H1 (cell line): ENCODE results near the gene BCAS1.

Source experiments
- BACH1 ChIP-seq: IDR thresholded peaks from 2 replicates; pipeline ENCODE4 v1.6.1; 2012; ENCODE audit warnings: low read length, improper control_type of control experiment
- CBX8 ChIP-seq: fragments of 300-800, 300-1000 bp; sonication (generic); IDR thresholded peaks from 2 replicates; pipeline ENCODE4 v1.7.1; 2016; ENCODE audit warnings: low read depth, low read length, borderline replicate concordance
- CHD1 ChIP-seq: IDR thresholded peaks from 2 replicates; pipeline ENCODE4 v1.6.1; 2012; ENCODE audit warnings: low read depth, low read length, improper control_type of control experiment
- CHD2 ChIP-seq: IDR thresholded peaks from 2 replicates; pipeline ENCODE4 v1.6.1; 2012; ENCODE audit warnings: low read length, improper control_type of control experiment
- EZH2 ChIP-seq: fragments of 200-600 bp; sonication (generic); IDR thresholded peaks from 2 replicates; pipeline ENCODE4 v1.7.1; 2012; ENCODE audit warnings: low read depth, mild to moderate bottlenecking, moderate library complexity, low read length, inconsistent platforms; ENCODE audit not compliant: severe bottlenecking
- GABPA ChIP-seq: IDR thresholded peaks from 2 replicates; pipeline ENCODE4 v1.6.1; 2011; ENCODE audit warnings: mild to moderate bottlenecking, low read length, moderate library complexity, borderline replicate concordance; ENCODE audit not compliant: insufficient read depth
- HDAC6 ChIP-seq: IDR thresholded peaks from one replicate; pipeline ENCODE4 v1.7.1; 2012; ENCODE audit warnings: low read depth, mild to moderate bottlenecking, inconsistent platforms, low read length, moderate library complexity
- JUN ChIP-seq: IDR thresholded peaks from 2 replicates; pipeline ENCODE4 v1.6.1; 2011; ENCODE audit warnings: low read depth, mild to moderate bottlenecking, improper control_type of control experiment, low read length
- MAFK ChIP-seq: IDR thresholded peaks from 2 replicates; pipeline ENCODE4 v1.6.1; 2012; ENCODE audit warnings: low read depth, mild to moderate bottlenecking, improper control_type of control experiment, low read length
- POLR2A ChIP-seq, 2 experiments: IDR thresholded peaks; 1 replicate in 1 of 2; 2 replicates in 1 of 2; pipeline ENCODE4 v1.6.1; 2011; ENCODE audit warnings: low read depth in 2 of 2, low read length in 2 of 2, mild to moderate bottlenecking in 2 of 2; ENCODE audit errors: control extremely low read depth in 1 of 2
- POLR2AphosphoS5 ChIP-seq: IDR thresholded peaks from 2 replicates; pipeline ENCODE4 v1.6.1; 2011; ENCODE audit warnings: low read depth, low read length
- SP1 ChIP-seq: IDR thresholded peaks from 2 replicates; pipeline ENCODE4 v1.6.1; 2011; ENCODE audit warnings: low read depth, low read length
- TF ChIP-seq, protein P1 (sequence below), 3 experiments: IDR thresholded peaks; 1 replicate in 2 of 3; 2 replicates in 1 of 3; pipeline versions ENCODE4 v1.5.1 to v1.6.1; 2011; ENCODE audit warnings: low read length in 3 of 3, mild to moderate bottlenecking in 3 of 3, inconsistent platforms in 2 of 3, low read depth in 1 of 3, moderate library complexity in 1 of 3; ENCODE audit not compliant: insufficient read depth in 1 of 3; ENCODE audit errors: control extremely low read depth in 1 of 3
- TF ChIP-seq, protein P2 (sequence below): IDR thresholded peaks from 2 replicates; pipeline ENCODE4 v1.6.1; 2012; ENCODE audit warnings: inconsistent platforms

DNA sequence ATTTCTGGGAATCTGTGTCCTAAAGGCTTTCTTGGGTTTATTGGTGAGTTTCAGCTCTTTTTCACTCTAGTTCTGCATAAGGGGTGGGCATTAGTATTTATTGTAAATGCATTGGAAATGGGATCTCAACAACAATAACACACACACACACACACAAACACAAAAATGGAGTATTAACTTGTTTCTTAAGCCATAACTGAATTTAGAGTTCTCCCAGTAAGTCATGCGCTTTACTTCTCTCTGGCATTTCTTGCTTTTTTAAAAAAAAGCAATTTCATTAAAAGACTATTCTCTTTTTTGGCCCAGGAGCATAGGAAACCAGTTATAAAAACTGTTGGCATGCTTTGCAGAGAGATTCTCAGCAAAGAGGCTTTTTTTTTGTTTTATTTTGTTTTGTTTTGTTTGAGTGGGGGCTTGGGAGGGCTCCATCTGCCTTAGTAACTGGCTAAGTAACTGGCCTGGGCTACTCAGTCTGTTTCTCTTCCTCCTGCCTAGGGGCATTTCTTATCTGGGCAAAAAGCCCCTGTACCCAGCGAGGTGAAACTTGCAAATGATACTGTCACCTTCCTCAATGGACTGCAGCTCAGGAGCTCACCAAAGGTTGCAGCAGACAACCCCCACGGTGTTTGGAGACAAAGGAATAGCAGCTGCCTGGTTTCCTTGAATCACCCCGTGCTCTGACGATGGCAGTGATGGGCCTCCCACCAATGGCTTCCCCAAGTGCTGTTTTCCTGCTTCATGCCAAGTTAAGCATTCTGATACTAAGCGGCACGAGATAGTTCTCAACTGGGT, 128.5 kb downstream of the BCAS1 start:
- TF ChIP-seq JUN (no peak), POLR2A (IDR thresholded peaks at IDR 0.05; ENCODE audit: control extremely low read depth in 1 of 2, low read depth in 2 of 2, low read length in 2 of 2) (peak; percentile 38 to 80), CHD1 (no peak), BACH1 (no peak), SP1 (peak; percentile 54), CBX8 (no peak), CHD2 (no peak), EZH2 (no peak), HDAC6 (no peak), MAFK (no peak), GABPA (no peak), POLR2AphosphoS5 (peak; percentile 66)
- TF ChIP-seq, protein P1, sequence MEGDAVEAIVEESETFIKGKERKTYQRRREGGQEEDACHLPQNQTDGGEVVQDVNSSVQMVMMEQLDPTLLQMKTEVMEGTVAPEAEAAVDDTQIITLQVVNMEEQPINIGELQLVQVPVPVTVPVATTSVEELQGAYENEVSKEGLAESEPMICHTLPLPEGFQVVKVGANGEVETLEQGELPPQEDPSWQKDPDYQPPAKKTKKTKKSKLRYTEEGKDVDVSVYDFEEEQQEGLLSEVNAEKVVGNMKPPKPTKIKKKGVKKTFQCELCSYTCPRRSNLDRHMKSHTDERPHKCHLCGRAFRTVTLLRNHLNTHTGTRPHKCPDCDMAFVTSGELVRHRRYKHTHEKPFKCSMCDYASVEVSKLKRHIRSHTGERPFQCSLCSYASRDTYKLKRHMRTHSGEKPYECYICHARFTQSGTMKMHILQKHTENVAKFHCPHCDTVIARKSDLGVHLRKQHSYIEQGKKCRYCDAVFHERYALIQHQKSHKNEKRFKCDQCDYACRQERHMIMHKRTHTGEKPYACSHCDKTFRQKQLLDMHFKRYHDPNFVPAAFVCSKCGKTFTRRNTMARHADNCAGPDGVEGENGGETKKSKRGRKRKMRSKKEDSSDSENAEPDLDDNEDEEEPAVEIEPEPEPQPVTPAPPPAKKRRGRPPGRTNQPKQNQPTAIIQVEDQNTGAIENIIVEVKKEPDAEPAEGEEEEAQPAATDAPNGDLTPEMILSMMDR (IDR thresholded peaks at IDR 0.05; ENCODE audit: control extremely low read depth in 1 of 3, insufficient read depth in 1 of 3, low read depth in 1 of 3, low read length in 3 of 3), result no peak
- TF ChIP-seq, protein P2, sequence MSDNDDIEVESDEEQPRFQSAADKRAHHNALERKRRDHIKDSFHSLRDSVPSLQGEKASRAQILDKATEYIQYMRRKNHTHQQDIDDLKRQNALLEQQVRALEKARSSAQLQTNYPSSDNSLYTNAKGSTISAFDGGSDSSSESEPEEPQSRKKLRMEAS, result peak; percentile 68
